Esophagus squamous epithelium (tissue), 4 donors: ENCODE measurements around the gene C11orf98.

Source experiments
- POLR2A ChIP-seq, 4 donors: fragments of 450-650 bp; IDR thresholded peaks; one replicate each; pipeline ENCODE4 v1.6.1; 2017; ENCODE audit warnings: antibody characterized with exemption in 4 of 4, mild to moderate bottlenecking in 4 of 4, moderate library complexity in 3 of 4
- TF ChIP-seq, protein P1 (sequence below), 6 experiments: fragments of 450-650 bp in 4 of 6; fragments of 200-600 bp in 2 of 6; sonication (generic) in 2 of 6; IDR thresholded peaks; one replicate each; pipeline ENCODE4 v1.5.1; 2016 to 2019; ENCODE audit warnings: antibody characterized with exemption in 6 of 6, mild to moderate bottlenecking in 4 of 6, moderate library complexity in 4 of 6

DNA sequence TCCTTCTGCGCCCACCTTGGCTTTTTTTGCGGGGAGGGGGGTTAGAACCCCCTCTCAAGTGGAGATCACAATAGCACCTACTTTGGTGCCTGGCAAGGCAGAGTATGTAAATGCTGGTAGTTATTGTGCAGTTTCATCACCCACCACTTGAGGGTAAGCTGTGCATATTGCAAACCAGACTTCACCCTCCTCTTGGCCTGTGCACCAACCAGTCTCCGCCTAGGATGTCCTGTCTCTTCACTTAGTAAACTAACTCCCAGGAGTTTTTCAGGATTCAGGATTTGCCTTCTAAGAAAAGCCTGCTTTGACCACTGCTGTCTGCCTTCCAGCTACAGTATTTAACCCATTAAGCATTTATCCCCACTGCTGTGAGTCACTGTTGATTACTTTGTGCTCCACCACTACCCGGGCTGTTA lies 15.8 kb upstream of the C11orf98 start:
- TF ChIP-seq POLR2A (IDR thresholded peaks at IDR 0.05) = no peak
- TF ChIP-seq, protein P1, sequence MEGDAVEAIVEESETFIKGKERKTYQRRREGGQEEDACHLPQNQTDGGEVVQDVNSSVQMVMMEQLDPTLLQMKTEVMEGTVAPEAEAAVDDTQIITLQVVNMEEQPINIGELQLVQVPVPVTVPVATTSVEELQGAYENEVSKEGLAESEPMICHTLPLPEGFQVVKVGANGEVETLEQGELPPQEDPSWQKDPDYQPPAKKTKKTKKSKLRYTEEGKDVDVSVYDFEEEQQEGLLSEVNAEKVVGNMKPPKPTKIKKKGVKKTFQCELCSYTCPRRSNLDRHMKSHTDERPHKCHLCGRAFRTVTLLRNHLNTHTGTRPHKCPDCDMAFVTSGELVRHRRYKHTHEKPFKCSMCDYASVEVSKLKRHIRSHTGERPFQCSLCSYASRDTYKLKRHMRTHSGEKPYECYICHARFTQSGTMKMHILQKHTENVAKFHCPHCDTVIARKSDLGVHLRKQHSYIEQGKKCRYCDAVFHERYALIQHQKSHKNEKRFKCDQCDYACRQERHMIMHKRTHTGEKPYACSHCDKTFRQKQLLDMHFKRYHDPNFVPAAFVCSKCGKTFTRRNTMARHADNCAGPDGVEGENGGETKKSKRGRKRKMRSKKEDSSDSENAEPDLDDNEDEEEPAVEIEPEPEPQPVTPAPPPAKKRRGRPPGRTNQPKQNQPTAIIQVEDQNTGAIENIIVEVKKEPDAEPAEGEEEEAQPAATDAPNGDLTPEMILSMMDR (IDR thresholded peaks at IDR 0.05) = peak; percentile 31 to 75 (median 60)
